PC-9 (cell line): Measurements from ENCODE around the gene SPTSSB.

Experiments used
- EZH2 ChIP-seq: fragments of 200-600 bp; sonication (generic); IDR thresholded peaks from 2 replicates; pipeline ENCODE4 v1.8.0; 2017; ENCODE audit warnings: antibody characterized with exemption, low read depth
- TF ChIP-seq, protein P1 (sequence below): fragments of 200-600 bp; sonication (generic); conservative IDR thresholded peaks from 2 replicates; pipeline ENCODE4 v1.6.1; 2017; ENCODE audit warnings: mixed run types, antibody characterized with exemption, mild to moderate bottlenecking, moderate library complexity

DNA sequence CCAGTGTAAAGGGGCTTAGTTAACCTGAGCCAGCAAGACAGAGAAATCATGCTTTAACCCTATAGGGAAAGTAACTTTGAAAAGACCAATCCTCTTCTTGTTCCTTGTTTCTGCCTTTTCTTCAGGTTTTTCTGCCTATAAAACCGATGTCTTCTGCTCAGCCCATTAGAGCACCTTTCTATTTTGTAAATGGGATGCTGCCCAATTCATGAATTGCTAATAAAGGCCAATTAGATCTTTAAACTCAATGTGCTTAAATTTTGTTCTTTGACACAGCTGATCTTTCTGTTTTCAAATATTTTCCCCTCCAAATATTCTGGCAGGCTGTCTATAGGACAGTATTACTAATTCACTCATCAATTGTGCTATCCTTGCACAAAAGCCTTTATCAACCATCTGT is 33.8 kb upstream of the SPTSSB start:
- TF ChIP-seq, protein P1, sequence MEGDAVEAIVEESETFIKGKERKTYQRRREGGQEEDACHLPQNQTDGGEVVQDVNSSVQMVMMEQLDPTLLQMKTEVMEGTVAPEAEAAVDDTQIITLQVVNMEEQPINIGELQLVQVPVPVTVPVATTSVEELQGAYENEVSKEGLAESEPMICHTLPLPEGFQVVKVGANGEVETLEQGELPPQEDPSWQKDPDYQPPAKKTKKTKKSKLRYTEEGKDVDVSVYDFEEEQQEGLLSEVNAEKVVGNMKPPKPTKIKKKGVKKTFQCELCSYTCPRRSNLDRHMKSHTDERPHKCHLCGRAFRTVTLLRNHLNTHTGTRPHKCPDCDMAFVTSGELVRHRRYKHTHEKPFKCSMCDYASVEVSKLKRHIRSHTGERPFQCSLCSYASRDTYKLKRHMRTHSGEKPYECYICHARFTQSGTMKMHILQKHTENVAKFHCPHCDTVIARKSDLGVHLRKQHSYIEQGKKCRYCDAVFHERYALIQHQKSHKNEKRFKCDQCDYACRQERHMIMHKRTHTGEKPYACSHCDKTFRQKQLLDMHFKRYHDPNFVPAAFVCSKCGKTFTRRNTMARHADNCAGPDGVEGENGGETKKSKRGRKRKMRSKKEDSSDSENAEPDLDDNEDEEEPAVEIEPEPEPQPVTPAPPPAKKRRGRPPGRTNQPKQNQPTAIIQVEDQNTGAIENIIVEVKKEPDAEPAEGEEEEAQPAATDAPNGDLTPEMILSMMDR, result no peak
- no peak for TF ChIP-seq EZH2
